ENCODE data around the gene CLN6.

CLN6 gene

DNA sequence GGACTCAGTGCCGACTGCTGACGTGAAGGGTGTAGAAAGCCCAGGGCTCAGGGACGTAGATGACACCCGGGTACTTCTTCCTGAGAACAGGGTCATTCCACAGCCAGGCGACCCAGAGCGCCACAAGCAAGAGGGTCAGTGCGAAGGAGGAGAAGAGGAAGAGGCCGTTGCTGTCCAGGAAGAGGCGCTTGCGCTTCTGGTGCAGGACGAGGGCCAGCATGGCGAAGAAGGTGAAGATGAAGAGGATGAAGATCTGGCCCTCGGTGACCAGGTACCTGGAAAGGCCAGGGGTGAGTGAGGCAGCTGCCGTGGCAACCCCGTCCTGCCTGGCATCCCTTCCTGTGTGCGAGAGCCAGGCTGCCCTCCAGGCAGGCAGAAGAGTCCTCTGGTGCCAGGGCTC, 21.4 kb downstream of the CLN6 start:
- no peak for DNase-seq
- Mint-ChIP-seq H3K4me1 (peaks cover 46% of the 10 kb centered on the region), H3K9me3 (no peaks in the 10 kb centered on the region), H3K27ac (peak overlapping the region; percentile 85), H3K36me3 (ENCODE audit: low read depth) (no peaks in the 10 kb centered on the region), H3K27me3 (ENCODE audit: low read depth, poor library complexity) (peaks cover 6% of the 10 kb centered on the region), H3K4me3 (no peak overlapping the region)
- TF ChIP-seq, protein P1, sequence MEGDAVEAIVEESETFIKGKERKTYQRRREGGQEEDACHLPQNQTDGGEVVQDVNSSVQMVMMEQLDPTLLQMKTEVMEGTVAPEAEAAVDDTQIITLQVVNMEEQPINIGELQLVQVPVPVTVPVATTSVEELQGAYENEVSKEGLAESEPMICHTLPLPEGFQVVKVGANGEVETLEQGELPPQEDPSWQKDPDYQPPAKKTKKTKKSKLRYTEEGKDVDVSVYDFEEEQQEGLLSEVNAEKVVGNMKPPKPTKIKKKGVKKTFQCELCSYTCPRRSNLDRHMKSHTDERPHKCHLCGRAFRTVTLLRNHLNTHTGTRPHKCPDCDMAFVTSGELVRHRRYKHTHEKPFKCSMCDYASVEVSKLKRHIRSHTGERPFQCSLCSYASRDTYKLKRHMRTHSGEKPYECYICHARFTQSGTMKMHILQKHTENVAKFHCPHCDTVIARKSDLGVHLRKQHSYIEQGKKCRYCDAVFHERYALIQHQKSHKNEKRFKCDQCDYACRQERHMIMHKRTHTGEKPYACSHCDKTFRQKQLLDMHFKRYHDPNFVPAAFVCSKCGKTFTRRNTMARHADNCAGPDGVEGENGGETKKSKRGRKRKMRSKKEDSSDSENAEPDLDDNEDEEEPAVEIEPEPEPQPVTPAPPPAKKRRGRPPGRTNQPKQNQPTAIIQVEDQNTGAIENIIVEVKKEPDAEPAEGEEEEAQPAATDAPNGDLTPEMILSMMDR (IDR thresholded peaks at IDR 0.05) = no peak

DNA sequence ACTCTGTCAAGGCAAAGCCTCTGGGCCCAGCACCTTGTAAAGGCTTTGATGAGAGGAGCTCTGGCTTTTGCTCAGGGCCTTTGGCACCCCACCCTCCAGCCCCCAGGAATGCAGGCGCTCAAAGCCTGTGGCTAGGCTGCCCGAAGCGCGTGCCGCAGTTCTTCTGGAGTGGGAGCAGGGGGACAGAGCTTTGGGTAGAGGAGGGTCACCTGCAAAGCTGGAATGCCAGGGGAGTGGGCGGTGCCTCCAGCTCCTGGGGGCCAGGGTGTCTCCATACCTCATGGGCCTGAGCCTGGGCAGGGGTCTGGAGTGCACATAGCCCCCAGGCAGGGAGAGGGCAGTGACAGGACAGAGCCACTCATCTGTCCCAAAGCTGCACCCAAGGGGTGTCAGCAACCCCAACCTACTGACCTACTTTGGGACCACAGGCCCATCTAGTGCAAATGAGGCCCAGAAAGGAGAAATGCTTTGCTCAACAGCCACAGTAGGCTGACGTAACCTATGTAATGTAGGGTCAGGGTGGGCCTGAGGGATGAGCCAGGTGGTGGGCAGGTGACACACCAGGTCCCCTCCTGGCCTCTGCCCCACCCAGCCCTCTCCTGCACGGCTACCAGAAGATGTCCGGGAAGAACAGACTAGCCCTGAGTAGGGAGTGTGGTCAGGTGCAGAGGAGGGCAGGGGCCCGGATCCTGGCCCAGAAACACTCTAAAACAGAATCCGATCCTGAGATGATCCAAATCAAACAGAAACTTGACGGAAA, 22.2 kb downstream of the CLN6 start:
- DNase-seq = no peak
- Mint-ChIP-seq H3K9me3 (no peaks in the 10 kb centered on the region), H3K27me3 (ENCODE audit: low read depth, poor library complexity) (peaks cover 6% of the 10 kb centered on the region), H3K36me3 (ENCODE audit: low read depth) (no peaks in the 10 kb centered on the region), H3K4me3 (no peak overlapping the region), H3K4me1 (peaks cover 48% of the 10 kb centered on the region), H3K27ac (peak overlapping the region; percentile 75)
- TF ChIP-seq, protein P1 (IDR thresholded peaks at IDR 0.05) = no peak

DNA sequence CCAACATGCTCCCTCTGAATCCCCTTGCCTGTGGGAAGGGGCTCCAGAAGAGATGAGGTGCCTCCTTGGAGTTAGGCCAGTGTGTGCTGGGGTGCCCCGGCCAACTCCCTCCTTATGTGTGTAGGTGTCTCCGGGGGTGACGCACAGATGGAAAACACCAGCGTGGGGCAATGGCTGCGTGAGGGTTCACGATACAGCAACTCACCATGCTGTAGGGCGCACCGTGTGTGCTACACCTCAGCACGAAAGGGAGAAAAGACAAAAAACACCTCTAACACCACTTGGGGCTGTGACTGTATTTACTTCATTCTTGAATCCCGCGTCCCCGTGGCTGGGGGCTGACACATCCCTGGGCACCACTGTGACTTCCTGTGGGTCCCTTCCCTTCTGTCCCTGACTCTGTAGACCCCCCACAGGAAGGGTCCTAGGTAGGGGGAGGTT, 22.8 kb downstream of the CLN6 start:
- Mint-ChIP-seq H3K27me3 (ENCODE audit: low read depth, poor library complexity) (peaks cover 6% of the 10 kb centered on the region), H3K9me3 (no peaks in the 10 kb centered on the region), H3K4me1 (peaks cover 55% of the 10 kb centered on the region), H3K4me3 (no peak overlapping the region), H3K36me3 (ENCODE audit: low read depth) (no peaks in the 10 kb centered on the region), H3K27ac (peak overlapping the region; percentile 75)
- TF ChIP-seq, protein P1 (IDR thresholded peaks at IDR 0.05) = no peak
- no peak for DNase-seq

DNA sequence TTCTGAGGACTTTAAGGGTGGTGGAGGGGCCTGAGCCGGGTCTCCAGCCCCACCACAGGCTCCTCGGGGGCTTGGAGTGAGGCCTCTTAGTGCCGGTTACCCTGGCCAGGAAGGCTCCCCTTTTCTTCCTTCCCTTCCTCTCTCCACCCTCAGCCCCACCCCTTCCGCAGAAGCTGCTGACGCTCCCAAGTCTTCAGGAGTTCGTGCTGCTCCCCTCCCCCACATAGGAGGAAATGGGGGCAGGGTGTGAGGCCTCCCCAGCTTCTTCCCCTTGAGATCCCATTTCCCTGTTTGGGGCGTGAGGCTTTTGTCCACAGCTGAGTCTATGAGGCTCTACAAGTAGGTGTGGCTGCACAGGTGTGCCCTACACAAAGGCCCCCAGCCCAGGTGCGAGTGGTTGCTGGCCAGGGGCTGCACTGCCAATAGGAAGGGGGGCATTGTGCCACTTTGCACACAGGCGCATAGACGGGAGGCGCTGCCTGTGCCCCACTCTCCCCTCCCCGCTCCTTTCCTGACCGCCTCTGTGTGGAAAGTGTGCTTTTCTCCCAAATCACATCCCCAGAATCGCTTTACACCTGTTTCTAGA, 23.5 kb downstream of the CLN6 start:
- H3K4me1 Mint-ChIP-seq = peaks cover 61% of the 10 kb centered on the region
- no peaks in the 10 kb centered on the region for H3K9me3 Mint-ChIP-seq
- H3K4me3 Mint-ChIP-seq = no peak overlapping the region
- H3K27ac Mint-ChIP-seq = peak overlapping the region; percentile 93
- TF ChIP-seq, protein P1 (IDR thresholded peaks at IDR 0.05) = no peak
- peaks cover 6% of the 10 kb centered on the region for H3K27me3 Mint-ChIP-seq (ENCODE audit: low read depth, poor library complexity)
- no peaks in the 10 kb centered on the region for H3K36me3 Mint-ChIP-seq (ENCODE audit: low read depth)
- DNase-seq = no peak

DNA sequence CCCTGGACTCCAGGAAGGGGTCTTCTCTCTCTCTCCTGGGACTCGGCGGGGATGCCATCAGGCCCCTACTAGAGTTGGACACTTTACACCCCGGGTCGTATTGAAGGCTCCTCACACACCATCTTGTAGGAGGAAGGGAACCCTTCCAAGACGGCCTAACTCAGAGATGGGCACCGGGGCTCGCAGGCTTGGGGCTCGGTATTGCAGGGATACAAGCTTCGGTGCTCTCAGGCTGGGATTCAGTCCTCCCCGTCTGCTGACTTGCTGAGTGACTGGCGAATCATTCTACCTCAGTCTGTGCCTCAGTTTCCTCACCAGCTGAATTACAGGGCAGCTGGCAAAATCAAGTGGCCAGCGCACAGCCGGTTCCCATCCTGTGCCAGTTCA, 24.0 kb downstream of the CLN6 start:
- Mint-ChIP-seq H3K4me1 (peaks cover 62% of the 10 kb centered on the region), H3K4me3 (peak overlapping the region; percentile 48), H3K36me3 (ENCODE audit: low read depth) (no peaks in the 10 kb centered on the region), H3K27ac (peak overlapping the region; percentile 36), H3K27me3 (ENCODE audit: low read depth, poor library complexity) (peaks cover 6% of the 10 kb centered on the region), H3K9me3 (no peaks in the 10 kb centered on the region)
- no peak for DNase-seq
- TF ChIP-seq, protein P1 (IDR thresholded peaks at IDR 0.05) = no peak

Measured in nephron progenitor cell (in vitro differentiated cells).